Measurements from ENCODE around the gene CCDC40. TPM values are rescaled to one million over a fixed set of nuclear protein-coding genes. Genes with fewer than 3 reads are reported as not detected.

The CCDC40 gene
- total and polyA plus RNA-seq, 2 of the 13 experiments (the other 11 are each of a cell fraction or from before 2014, with no cell fraction given): 4.1 to 5.5 TPM

- TF ChIP-seq ZNF558 (CRISPR knock-in tag; IDR thresholded peaks at IDR 0.05; ENCODE audit: borderline replicate concordance): no peak
- no peak for TF ChIP-seq SP5 (CRISPR knock-in tag; IDR thresholded peaks at IDR 0.05; ENCODE audit: borderline replicate concordance, low read depth)
- no peak for TF ChIP-seq ZNF263 (CRISPR knock-in tag; IDR thresholded peaks at IDR 0.05)
- no peak for TF ChIP-seq YEATS2 (CRISPR knock-in tag; IDR thresholded peaks at IDR 0.05; ENCODE audit: borderline replicate concordance)
- no peak for TF ChIP-seq AKNA (CRISPR knock-in tag; IDR thresholded peaks at IDR 0.05; ENCODE audit: borderline replicate concordance)
- TF ChIP-seq ZBTB7A (CRISPR knock-in tag; IDR thresholded peaks at IDR 0.05): no peak
- TF ChIP-seq, protein P1, sequence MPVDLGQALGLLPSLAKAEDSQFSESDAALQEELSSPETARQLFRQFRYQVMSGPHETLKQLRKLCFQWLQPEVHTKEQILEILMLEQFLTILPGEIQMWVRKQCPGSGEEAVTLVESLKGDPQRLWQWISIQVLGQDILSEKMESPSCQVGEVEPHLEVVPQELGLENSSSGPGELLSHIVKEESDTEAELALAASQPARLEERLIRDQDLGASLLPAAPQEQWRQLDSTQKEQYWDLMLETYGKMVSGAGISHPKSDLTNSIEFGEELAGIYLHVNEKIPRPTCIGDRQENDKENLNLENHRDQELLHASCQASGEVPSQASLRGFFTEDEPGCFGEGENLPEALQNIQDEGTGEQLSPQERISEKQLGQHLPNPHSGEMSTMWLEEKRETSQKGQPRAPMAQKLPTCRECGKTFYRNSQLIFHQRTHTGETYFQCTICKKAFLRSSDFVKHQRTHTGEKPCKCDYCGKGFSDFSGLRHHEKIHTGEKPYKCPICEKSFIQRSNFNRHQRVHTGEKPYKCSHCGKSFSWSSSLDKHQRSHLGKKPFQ (CRISPR knock-in tag; IDR thresholded peaks at IDR 0.05; ENCODE audit: insufficient replicate concordance): no peak
- no peak for TF ChIP-seq ZXDC (CRISPR knock-in tag; IDR thresholded peaks at IDR 0.05)
These were observed 9.4 kb upstream of the CCDC40 start (continued) for GRCh38 chr17:80027043-80027435.
